Neural crest cell (in vitro differentiated cells): Measurements from ENCODE around the gene CLUH. TPM values are rescaled to one million over a fixed set of nuclear protein-coding genes. Genes with fewer than 3 reads are reported as not detected.

Source experiments
- DNase-seq: peaks from one replicate; pipeline ENCODE4 v3.0.0; 2021; ENCODE audit warnings: low read depth, mixed read lengths, low spot score
- H3K27ac Mint-ChIP-seq: one replicate; pipeline ENCODE4 v1.8.0; 2021; ENCODE audit warnings: mild to moderate bottlenecking, mixed read lengths; ENCODE audit not compliant: unreplicated experiment
- H3K27me3 Mint-ChIP-seq: 2 replicates; pipeline ENCODE4 v1.8.0; 2021; ENCODE audit warnings: low read depth, mild to moderate bottlenecking, mixed read lengths
- H3K36me3 Mint-ChIP-seq: 2 replicates; pipeline ENCODE4 v1.8.0; 2021; ENCODE audit warnings: low read depth, mild to moderate bottlenecking, mixed read lengths
- H3K4me1 Mint-ChIP-seq: 2 replicates; pipeline ENCODE4 v1.8.0; 2021; ENCODE audit warnings: mixed read lengths
- H3K4me3 Mint-ChIP-seq: one replicate; pipeline ENCODE4 v1.8.0; 2021; ENCODE audit warnings: mild to moderate bottlenecking, mixed read lengths
- H3K9me3 Mint-ChIP-seq: 2 replicates; pipeline ENCODE4 v1.8.0; 2021; ENCODE audit warnings: mixed read lengths
- CTCF ChIP-seq: fragments of 200-600 bp; sonication (generic); conservative IDR thresholded peaks from 2 replicates; pipeline ENCODE4 v1.5.0; 2021; ENCODE audit warnings: antibody characterized with exemption, mild to moderate bottlenecking
- total RNA-seq: library from RNA; stranded (reverse); gene quantifications from 2 replicates; pipeline ENCODE4 v1.2.1, GENCODE V29; 2021

The CLUH gene
- total RNA-seq, 1 donor from 2014 or later: 59.6 TPM

GRCh38 chr17:2705888-2706795 lies 5.4 kb downstream of the CLUH start:
- Mint-ChIP-seq H3K27ac (peak overlapping the region; percentile 22), H3K4me3 (no peak overlapping the region), H3K36me3 (no peaks in the 10 kb centered on the region), H3K9me3 (no peaks in the 10 kb centered on the region), H3K4me1 (peaks cover 28% of the 10 kb centered on the region), H3K27me3 (no peaks in the 10 kb centered on the region)
- DNase-seq: no peak
- no peak for TF ChIP-seq CTCF

- peak overlapping the region; percentile 44 for H3K4me3 Mint-ChIP-seq
- peak overlapping the region; percentile 22 for H3K27ac Mint-ChIP-seq
Measured at GRCh38 chr17:2705263-2705662, 6.3 kb downstream of the CLUH start.

GRCh38 chr17:2704890-2705248 lies 6.7 kb downstream of the CLUH start:
- TF ChIP-seq CTCF: no peak
- no peaks in the 10 kb centered on the region for H3K36me3 Mint-ChIP-seq
- no peaks in the 10 kb centered on the region for H3K9me3 Mint-ChIP-seq
- peaks cover 17% of the 10 kb centered on the region for H3K4me1 Mint-ChIP-seq
- no peak overlapping the region for H3K27ac Mint-ChIP-seq
- H3K27me3 Mint-ChIP-seq: no peaks in the 10 kb centered on the region
- no peak overlapping the region for H3K4me3 Mint-ChIP-seq
- DNase-seq: no peak

More at GRCh38 chr17:2705263-2705662, 6.3 kb downstream of the CLUH start:
- H3K36me3 Mint-ChIP-seq: no peaks in the 10 kb centered on the region
- H3K4me1 Mint-ChIP-seq: peaks cover 21% of the 10 kb centered on the region
- no peak for DNase-seq
- H3K27me3 Mint-ChIP-seq: no peaks in the 10 kb centered on the region
- no peak for TF ChIP-seq CTCF
- H3K9me3 Mint-ChIP-seq: no peaks in the 10 kb centered on the region

- H3K27me3 Mint-ChIP-seq: no peaks in the 10 kb centered on the region
- no peak overlapping the region for H3K27ac Mint-ChIP-seq
- no peak overlapping the region for H3K4me3 Mint-ChIP-seq
- DNase-seq: no peak
- H3K4me1 Mint-ChIP-seq: peaks cover 11% of the 10 kb centered on the region
- H3K36me3 Mint-ChIP-seq: no peaks in the 10 kb centered on the region
- TF ChIP-seq CTCF: no peak
- no peaks in the 10 kb centered on the region for H3K9me3 Mint-ChIP-seq
Measured at GRCh38 chr17:2704031-2704889, 7.3 kb downstream of the CLUH start.

GRCh38 chr17:2703606-2704005 lies 8.0 kb downstream of the CLUH start:
- H3K36me3 Mint-ChIP-seq: no peaks in the 10 kb centered on the region
- no peak overlapping the region for H3K27ac Mint-ChIP-seq
- no peak overlapping the region for H3K4me3 Mint-ChIP-seq
- DNase-seq: no peak
- H3K27me3 Mint-ChIP-seq: no peaks in the 10 kb centered on the region
- H3K9me3 Mint-ChIP-seq: no peaks in the 10 kb centered on the region
- TF ChIP-seq CTCF: no peak
- peaks cover 5% of the 10 kb centered on the region for H3K4me1 Mint-ChIP-seq
